ENCODE measurements around the gene ZNF689. TPM values are rescaled to one million over a fixed set of nuclear protein-coding genes. Genes with fewer than 3 reads are reported as not detected.

ZNF689 gene
- total RNA-seq, 1 donor from 2014 or later = 7.1 TPM

DNA sequence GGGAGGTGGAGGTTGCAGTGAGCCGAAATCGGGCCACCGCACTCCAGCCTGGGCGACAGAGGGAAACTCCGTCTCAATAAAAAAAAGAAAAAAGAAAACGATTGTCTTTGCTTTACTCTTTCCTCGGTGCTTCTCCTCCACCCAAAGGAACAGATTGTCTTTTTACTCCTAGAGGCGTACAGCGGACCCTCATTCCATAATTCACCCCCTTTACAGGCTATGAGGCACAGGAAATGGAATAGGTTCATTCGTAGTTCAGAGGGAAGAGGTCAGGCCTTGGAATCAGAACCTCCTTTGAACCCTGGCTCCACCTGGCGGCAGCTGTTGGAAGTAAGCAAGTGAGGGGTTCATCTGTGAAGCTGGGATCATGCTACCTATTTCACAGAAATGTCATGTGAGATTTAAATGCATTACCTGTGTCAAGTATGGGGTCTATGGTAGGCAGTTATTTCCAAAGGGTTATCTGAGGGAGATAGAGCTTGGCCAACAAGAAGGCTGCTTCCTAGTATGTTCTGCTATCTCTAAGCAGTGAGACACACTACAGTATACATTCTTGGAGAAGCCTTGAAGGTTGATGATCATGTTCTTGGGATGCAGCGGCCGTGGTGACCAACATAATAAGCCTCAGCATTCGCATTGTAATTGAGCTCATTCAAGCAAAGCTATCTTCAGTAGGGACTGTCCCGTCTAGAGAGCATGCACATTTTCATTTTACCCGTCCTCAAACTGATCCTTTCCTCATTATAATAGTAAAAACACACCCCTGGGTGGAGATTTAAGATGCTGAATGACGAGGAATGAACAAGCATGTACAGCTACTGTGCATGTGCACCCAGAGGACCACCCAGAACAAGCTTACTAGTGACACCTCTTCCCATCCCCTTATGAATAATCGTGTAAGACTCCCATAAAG is 18.7 kb upstream of the ZNF689 start:
- Mint-ChIP-seq H3K27me3 (ENCODE audit: low read depth) (no peaks in the 10 kb centered on the region), H3K36me3 (ENCODE audit: low read depth) (no peaks in the 10 kb centered on the region), H3K27ac (ENCODE audit: unreplicated experiment) (no peak overlapping the region), H3K4me1 (ENCODE audit: low read depth) (peaks cover 4% of the 10 kb centered on the region), H3K9me3 (ENCODE audit: low read depth) (peaks cover under 1% of the 10 kb centered on the region), H3K4me3 (ENCODE audit: unreplicated experiment) (peak overlapping the region; percentile 48)
- TF ChIP-seq CTCF (IDR thresholded peaks at IDR 0.05) = peak; percentile 92
- no peak for DNase-seq (ENCODE audit: low spot score)

- Mint-ChIP-seq H3K4me1 (ENCODE audit: low read depth) (peaks cover 3% of the 10 kb centered on the region), H3K27me3 (ENCODE audit: low read depth) (no peaks in the 10 kb centered on the region), H3K4me3 (ENCODE audit: unreplicated experiment) (no peak overlapping the region), H3K36me3 (ENCODE audit: low read depth) (no peaks in the 10 kb centered on the region), H3K27ac (ENCODE audit: unreplicated experiment) (no peak overlapping the region), H3K9me3 (ENCODE audit: low read depth) (peaks cover 6% of the 10 kb centered on the region)
- DNase-seq (ENCODE audit: low spot score) = no peak
- TF ChIP-seq CTCF (IDR thresholded peaks at IDR 0.05) = no peak
Measured at GRCh38 chr16:30626236-30626635, 16.0 kb upstream of the ZNF689 start.

GRCh38 chr16:30623536-30624283 is 13.5 kb upstream of the ZNF689 start:
- no peak for TF ChIP-seq CTCF (IDR thresholded peaks at IDR 0.05)
- peak; percentile 1 for DNase-seq (ENCODE audit: low spot score)
- Mint-ChIP-seq H3K9me3 (ENCODE audit: low read depth) (peaks cover 8% of the 10 kb centered on the region), H3K36me3 (ENCODE audit: low read depth) (no peaks in the 10 kb centered on the region), H3K27ac (ENCODE audit: unreplicated experiment) (no peak overlapping the region), H3K4me1 (ENCODE audit: low read depth) (peaks cover 2% of the 10 kb centered on the region), H3K4me3 (ENCODE audit: unreplicated experiment) (no peak overlapping the region), H3K27me3 (ENCODE audit: low read depth) (no peaks in the 10 kb centered on the region)

DNA sequence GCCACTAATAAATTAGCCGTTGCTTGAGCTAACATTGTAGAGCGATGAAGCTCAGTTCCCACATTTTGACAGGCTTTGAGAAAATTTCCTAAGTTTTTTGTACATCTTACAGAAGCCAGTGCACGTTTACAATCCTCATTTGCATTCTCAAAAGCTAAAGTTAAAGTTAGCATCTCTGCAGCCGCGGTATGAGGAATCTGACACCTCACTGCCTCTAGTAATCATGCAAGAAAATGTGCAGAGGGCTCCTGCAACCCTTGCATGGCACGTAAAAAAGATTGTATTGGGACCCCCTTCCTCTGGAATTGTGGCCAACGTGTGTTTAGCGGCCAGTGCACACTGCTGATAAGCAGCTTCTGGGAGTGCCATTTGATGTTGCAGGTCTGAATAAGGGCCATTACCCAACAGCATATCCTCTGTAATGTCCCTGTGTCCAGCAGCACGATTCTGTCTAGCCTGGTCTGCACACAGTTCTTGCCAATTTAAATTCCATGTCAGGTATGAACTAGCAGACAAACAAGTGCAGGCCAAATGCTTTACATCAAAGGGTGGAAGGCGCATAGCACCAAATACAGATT is 12.4 kb upstream of the ZNF689 start:
- Mint-ChIP-seq H3K27me3 (ENCODE audit: low read depth) (no peaks in the 10 kb centered on the region), H3K4me1 (ENCODE audit: low read depth) (no peaks in the 10 kb centered on the region), H3K4me3 (ENCODE audit: unreplicated experiment) (no peak overlapping the region), H3K9me3 (ENCODE audit: low read depth) (peaks cover 10% of the 10 kb centered on the region), H3K27ac (ENCODE audit: unreplicated experiment) (no peak overlapping the region), H3K36me3 (ENCODE audit: low read depth) (no peaks in the 10 kb centered on the region)
- DNase-seq (ENCODE audit: low spot score) = peak; percentile 6
- no peak for TF ChIP-seq CTCF (IDR thresholded peaks at IDR 0.05)

DNA sequence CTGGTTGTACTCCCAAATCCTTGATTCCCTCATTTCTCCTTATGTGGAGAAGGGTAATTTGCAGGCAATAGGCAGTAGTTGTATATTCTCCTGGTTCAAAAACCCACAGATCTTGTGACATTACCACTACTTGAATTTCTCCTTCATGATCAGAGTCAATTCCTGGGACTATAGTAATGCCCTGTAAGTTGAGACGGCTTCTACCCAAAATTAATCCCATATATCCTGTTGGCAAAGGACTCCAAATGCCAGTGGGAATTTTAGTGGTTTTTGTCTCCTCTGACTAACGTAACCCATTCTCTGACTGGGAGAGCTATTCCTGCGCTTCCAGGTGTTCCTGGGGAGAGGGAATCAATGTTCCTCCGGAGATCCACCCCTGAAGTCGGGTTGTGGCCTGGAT is 11.6 kb upstream of the ZNF689 start:
- H3K27me3 Mint-ChIP-seq (ENCODE audit: low read depth) = no peaks in the 10 kb centered on the region
- no peak for DNase-seq (ENCODE audit: low spot score)
- H3K4me3 Mint-ChIP-seq (ENCODE audit: unreplicated experiment) = no peak overlapping the region
- no peak for TF ChIP-seq CTCF (IDR thresholded peaks at IDR 0.05)
- H3K9me3 Mint-ChIP-seq (ENCODE audit: low read depth) = peaks cover 10% of the 10 kb centered on the region
- no peak overlapping the region for H3K27ac Mint-ChIP-seq (ENCODE audit: unreplicated experiment)
- no peaks in the 10 kb centered on the region for H3K36me3 Mint-ChIP-seq (ENCODE audit: low read depth)
- H3K4me1 Mint-ChIP-seq (ENCODE audit: low read depth) = no peaks in the 10 kb centered on the region
